GM23338 (cell line): ENCODE results near the gene UBXN1. TPM values are rescaled to one million over a fixed set of nuclear protein-coding genes. Genes with fewer than 3 reads are reported as not detected.

Experiments
- ATAC-seq: fragments of 200-7000 bp; cut with Tn5 transposase; 3 replicates; pipeline ENCODE4 v1.9.1; 2020
- DNase-seq: peaks from one replicate; pipeline ENCODE4 v3.0.0-alpha.2; 2015; ENCODE audit warnings: low spot score
- H2AFZ ChIP-seq: fragments of 200-600 bp; sonication (generic); 2 replicates; pipeline ENCODE4 v1.8.0; 2016; ENCODE audit warnings: antibody characterized with exemption, mild to moderate bottlenecking, moderate library complexity
- H3F3A ChIP-seq: fragments of 200-600 bp; sonication (generic); replicated peaks from 2 replicates; pipeline ENCODE4 v1.8.0; 2017; ENCODE audit warnings: antibody characterized with exemption, mixed run types, low read depth
- H3K27ac ChIP-seq: fragments of 200-600 bp; sonication (generic); 2 replicates; pipeline ENCODE4 v1.6.1; 2016; ENCODE audit warnings: low read depth
- H3K27me3 ChIP-seq: fragments of 200-600 bp; sonication (generic); 2 replicates; pipeline ENCODE4 v1.8.0; 2016; ENCODE audit warnings: mild to moderate bottlenecking, mixed run types, moderate library complexity; ENCODE audit not compliant: insufficient read depth
- H3K36me3 ChIP-seq: fragments of 200-600 bp; sonication (generic); 2 replicates; pipeline ENCODE4 v1.8.0; 2016; ENCODE audit warnings: mild to moderate bottlenecking; ENCODE audit not compliant: insufficient read depth
- H3K4me1 ChIP-seq: fragments of 200-600 bp; sonication (generic); 2 replicates; pipeline ENCODE4 v1.8.0; 2016; ENCODE audit warnings: mild to moderate bottlenecking, moderate library complexity; ENCODE audit not compliant: insufficient read depth
- H3K4me2 ChIP-seq: fragments of 200-600 bp; sonication (generic); 2 replicates; pipeline ENCODE4 v1.7.1; 2017; ENCODE audit warnings: mixed run types
- H3K4me3 ChIP-seq: fragments of 200-600 bp; sonication (generic); 2 replicates; pipeline ENCODE4 v1.6.1; 2016; ENCODE audit warnings: mixed run types
- H3K79me2 ChIP-seq: fragments of 200-600 bp; sonication (generic); replicated peaks from 2 replicates; pipeline ENCODE4 v1.8.0; 2017; ENCODE audit warnings: mild to moderate bottlenecking; ENCODE audit not compliant: insufficient read depth
- H3K9me2 ChIP-seq: fragments of 200-600 bp; sonication (generic); 2 replicates; pipeline ENCODE4 v1.8.0; 2017; ENCODE audit not compliant: insufficient read depth
- H4K20me1 ChIP-seq: fragments of 200-600 bp; sonication (generic); replicated peaks from 2 replicates; pipeline ENCODE4 v1.8.0; 2017; ENCODE audit warnings: mild to moderate bottlenecking; ENCODE audit not compliant: insufficient read depth
- H3K27ac Mint-ChIP-seq: 2 replicates; pipeline ENCODE4 v1.8.0; 2020; ENCODE audit warnings: inconsistent platforms, mild to moderate bottlenecking, moderate library complexity, mixed read lengths
- H3K27me3 Mint-ChIP-seq: 3 replicates; pipeline ENCODE4 v1.8.0; 2022; ENCODE audit warnings: low read depth, mild to moderate bottlenecking, moderate library complexity, mixed read lengths, inconsistent platforms; ENCODE audit not compliant: insufficient read depth, poor library complexity
- H3K36me3 Mint-ChIP-seq: 3 replicates; pipeline ENCODE4 v1.8.0; 2021; ENCODE audit warnings: low read depth, mild to moderate bottlenecking, inconsistent platforms, moderate library complexity, mixed read lengths
- H3K4me1 Mint-ChIP-seq: 3 replicates; pipeline ENCODE4 v1.8.0; 2020; ENCODE audit warnings: mild to moderate bottlenecking, inconsistent platforms, mixed read lengths
- H3K4me3 Mint-ChIP-seq: 3 replicates; pipeline ENCODE4 v1.8.0; 2021; ENCODE audit warnings: moderate library complexity, mild to moderate bottlenecking, inconsistent platforms, mixed read lengths
- H3K9me3 Mint-ChIP-seq: 3 replicates; pipeline ENCODE4 v1.8.0; 2020; ENCODE audit warnings: moderate library complexity, mild to moderate bottlenecking, inconsistent platforms, mixed read lengths
- CREB1 ChIP-seq: fragments of 250-450 bp; sonication (Bioruptor Pico); IDR thresholded peaks from 2 replicates; pipeline ENCODE4 v1.5.0; 2020; ENCODE audit warnings: low read depth, mild to moderate bottlenecking, moderate library complexity
- CTCF ChIP-seq, 2 experiments: fragments of 200-600 bp in 1 of 2; sonication (generic) in 1 of 2; conservative IDR thresholded peaks; 2 replicates each; pipeline versions ENCODE4 v1.5.1 to v1.6.1; 2016 to 2017; ENCODE audit warnings: antibody characterized with exemption in 2 of 2, low read depth in 2 of 2, mild to moderate bottlenecking in 2 of 2, moderate library complexity in 1 of 2
- ETS1 ChIP-seq: IDR thresholded peaks from 2 replicates; pipeline ENCODE4 v1.6.1; 2016; ENCODE audit warnings: antibody characterized with exemption
- EZH2 ChIP-seq: fragments of 200-600 bp; sonication (generic); IDR thresholded peaks from one replicate; pipeline ENCODE4 v1.8.0; 2017; ENCODE audit warnings: antibody characterized with exemption, mild to moderate bottlenecking, low read depth; ENCODE audit not compliant: unreplicated experiment
- EZH2phosphoT487 ChIP-seq: fragments of 200-600 bp; sonication (generic); IDR thresholded peaks from one replicate; pipeline ENCODE4 v1.8.1; 2018; ENCODE audit warnings: antibody characterized with exemption; ENCODE audit not compliant: unreplicated experiment
- JUNB ChIP-seq: IDR thresholded peaks from one replicate; pipeline ENCODE4 v1.6.1; 2016; ENCODE audit warnings: antibody characterized with exemption; ENCODE audit not compliant: unreplicated experiment
- NANOG ChIP-seq: IDR thresholded peaks from 2 replicates; pipeline ENCODE4 v1.6.1; 2016; ENCODE audit warnings: antibody characterized with exemption, borderline replicate concordance
- POLR2AphosphoS5 ChIP-seq: IDR thresholded peaks from 2 replicates; pipeline ENCODE4 v1.6.1; 2016; ENCODE audit warnings: antibody characterized with exemption, low read depth
- REST ChIP-seq: IDR thresholded peaks from one replicate; pipeline ENCODE4 v1.6.1; 2018; ENCODE audit warnings: antibody characterized with exemption; ENCODE audit not compliant: unreplicated experiment
- STAT1 ChIP-seq: IDR thresholded peaks from one replicate; pipeline ENCODE4 v1.6.1; 2016; ENCODE audit warnings: antibody characterized with exemption; ENCODE audit not compliant: unreplicated experiment
- ZNF114 ChIP-seq: fragments of 250-450 bp; sonication (Bioruptor Pico); IDR thresholded peaks from 2 replicates; pipeline ENCODE4 v1.5.0; 2020; ENCODE audit warnings: mild to moderate bottlenecking, moderate library complexity
- ZNF331 ChIP-seq: fragments of 250-450 bp; sonication (Bioruptor Pico); IDR thresholded peaks from 2 replicates; pipeline ENCODE4 v1.5.0; 2020; ENCODE audit warnings: low read depth, mild to moderate bottlenecking, moderate library complexity
- ZNF462 ChIP-seq: fragments of 250-450 bp; sonication (Bioruptor Pico); IDR thresholded peaks from 2 replicates; pipeline ENCODE4 v1.5.0; 2020; ENCODE audit warnings: mild to moderate bottlenecking, moderate library complexity
- polyA plus RNA-seq: library from polyadenylated mRNA; unstranded; fragments of >200 nt; fragmentation: Nextera tagmentation; extraction: Ambion mirVana; gene quantifications from 2 replicates; pipeline ENCODE4 v1.2.1, GENCODE V29; 2016
- total RNA-seq: library from RNA; depleted of rRNA; stranded (reverse); fragments of >200 nt; shearing (Covaris generic); gene quantifications from 2 replicates; pipeline ENCODE4 v1.2.3, GENCODE V29; 2014

UBXN1 gene
- total and polyA plus RNA-seq, 2 experiments from 2014 or later = 126 to 132 TPM

GRCh38 chr11:62647609-62648005 lies 31.3 kb downstream of the UBXN1 start:
- ATAC-seq = no peak
- DNase-seq = no peak
- TF ChIP-seq JUNB (no peak), STAT1 (no peak), EZH2phosphoT487 (no peak), POLR2AphosphoS5 (no peak), ZNF462 (no peak), REST (no peak), ETS1 (no peak), EZH2 (no peak), NANOG (no peak), ZNF114 (CRISPR knock-in tag) (no peak), ZNF331 (CRISPR knock-in tag) (no peak), CTCF (conservative IDR thresholded peaks at IDR 0.05; ENCODE audit: low read depth in 2 of 2) (no peak), CREB1 (no peak)

More at GRCh38 chr11:62647609-62648005, 31.3 kb downstream of the UBXN1 start:
- Histone ChIP-seq H3K27me3 (no peaks in the 10 kb centered on the region), H3K27ac (no peak overlapping the region), H4K20me1 (peaks cover 19% of the 10 kb centered on the region), H2AFZ (no peak overlapping the region), H3K79me2 (peaks cover 55% of the 10 kb centered on the region), H3F3A (peaks cover 20% of the 10 kb centered on the region; the same call in 1 of the 2 replicates), H3K36me3 (peaks cover 10% of the 10 kb centered on the region; the same call in 1 of the 2 replicates), H3K4me3 (no peak overlapping the region), H3K9me2 (no peaks in the 10 kb centered on the region), H3K4me1 (peaks cover 7% of the 10 kb centered on the region; the same call in 1 of the 2 replicates), H3K4me2 (no peak overlapping the region)
- Mint-ChIP-seq H3K27ac (no peak overlapping the region), H3K4me1 (peaks cover 16% of the 10 kb centered on the region), H3K9me3 (peaks cover 2% of the 10 kb centered on the region; the same call in 1 of the 3 replicates), H3K4me3 (no peak overlapping the region; the same call in 2 of the 3 replicates), H3K36me3 (peaks cover 38% of the 10 kb centered on the region), H3K27me3 (peaks cover 10% of the 10 kb centered on the region)
